Thymus (tissue), 11 donors: ENCODE data around the gene ABCC2. TPM values are rescaled to one million over a fixed set of nuclear protein-coding genes. Genes with fewer than 3 reads are reported as not detected.
"Not testable (repeated sequence)": the region's sequence is repeated elsewhere in the genome, so short reads cannot be mapped to it uniquely, and the experiment has no call there.

Experiments
- DNase-seq, 9 donors: peaks; one replicate each; pipeline ENCODE4 v3.0.0-alpha.2; 2013; ENCODE audit warnings: low spot score in 9 of 9, low read depth in 6 of 9, missing footprints in 1 of 9
- H3K27ac ChIP-seq, 2 donors: one replicate each; pipeline ENCODE4 v1.5.1; 2013; ENCODE audit warnings: control low read depth in 1 of 2, low read depth in 1 of 2, low read length in 1 of 2, mild to moderate bottlenecking in 1 of 2, moderate library complexity in 1 of 2
- H3K27me3 ChIP-seq, 2 donors: one replicate each; pipeline ENCODE4 v1.5.1; 2013; ENCODE audit warnings: low read length in 1 of 2; ENCODE audit not compliant: control insufficient read depth in 2 of 2, insufficient read depth in 1 of 2
- H3K36me3 ChIP-seq, 2 donors: one replicate each; pipeline ENCODE4 v1.5.1; 2013; ENCODE audit warnings: low read length in 1 of 2, mild to moderate bottlenecking in 1 of 2, moderate library complexity in 1 of 2; ENCODE audit not compliant: control insufficient read depth in 2 of 2, insufficient read depth in 2 of 2
- H3K4me1 ChIP-seq, 2 donors: one replicate each; pipeline ENCODE4 v1.5.1; 2013; ENCODE audit warnings: low read length in 2 of 2; ENCODE audit not compliant: control insufficient read depth in 2 of 2, insufficient read depth in 2 of 2
- H3K4me3 ChIP-seq, 2 donors: one replicate each; pipeline ENCODE4 v1.5.1; 2013; ENCODE audit warnings: low read length in 2 of 2, control low read depth in 1 of 2, mild to moderate bottlenecking in 1 of 2
- H3K9me3 ChIP-seq, 2 donors: one replicate each; pipeline ENCODE4 v1.5.1; 2013; ENCODE audit warnings: low read length in 1 of 2, mild to moderate bottlenecking in 1 of 2; ENCODE audit not compliant: control insufficient read depth in 2 of 2, insufficient read depth in 1 of 2
- WGBS: extraction: QIAGEN DNeasy Blood & Tissue Kit; methylation state at CpG from one replicate; pipeline ENCODE4 v1.1.7; 2013; 5-methylcytosine and 5-hydroxymethylcytosine counted together
- polyA plus RNA-seq: library from polyadenylated mRNA; stranded (reverse); fragments of 200-250 nt; gene quantifications from one replicate; pipeline ENCODE4 v1.2.3, GENCODE V29; 2013
- total RNA-seq: library from RNA; stranded (reverse); fragments of 120-200 nt; gene quantifications from one replicate; pipeline ENCODE4 v1.2.4, GENCODE V29; 2013
- donor health status: healthy.

ABCC2 gene
- total and polyA plus RNA-seq, 2 donors = 1.1 to 1.9 TPM

DNA sequence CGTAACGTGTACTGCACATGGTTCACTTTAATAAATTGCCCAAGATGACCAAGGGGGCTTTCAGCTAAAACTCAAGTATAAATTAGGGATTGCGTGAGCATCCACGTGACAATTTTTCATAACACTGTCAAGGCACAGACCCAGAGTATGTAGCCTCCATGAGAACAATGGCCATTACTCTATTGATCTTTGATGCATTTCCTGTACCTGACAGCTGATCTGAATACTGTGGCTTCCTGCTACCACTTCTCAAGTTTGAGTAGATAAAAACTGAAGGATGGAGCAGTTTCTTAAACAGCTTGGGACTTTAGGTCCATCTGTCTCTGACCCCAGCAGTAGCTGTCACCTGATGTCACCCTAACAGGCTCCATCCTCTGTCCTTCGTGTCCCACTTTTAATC is 98.9 kb downstream of the ABCC2 start:
- DNase-seq = no peak
- H3K9me3 ChIP-seq = no peaks in the 10 kb centered on the region
- H3K27ac ChIP-seq = no peak overlapping the region
- H3K36me3 ChIP-seq = peaks cover 89 to 96% of the 10 kb centered on the region in 2 donors
- H3K4me3 ChIP-seq = no peak overlapping the region
- 94% methylated on average over 5 of the region's 5 CpGs for WGBS
- peaks cover 0 to 11% of the 10 kb centered on the region in 2 donors for H3K4me1 ChIP-seq
- H3K27me3 ChIP-seq = no peaks in the 10 kb centered on the region

DNA sequence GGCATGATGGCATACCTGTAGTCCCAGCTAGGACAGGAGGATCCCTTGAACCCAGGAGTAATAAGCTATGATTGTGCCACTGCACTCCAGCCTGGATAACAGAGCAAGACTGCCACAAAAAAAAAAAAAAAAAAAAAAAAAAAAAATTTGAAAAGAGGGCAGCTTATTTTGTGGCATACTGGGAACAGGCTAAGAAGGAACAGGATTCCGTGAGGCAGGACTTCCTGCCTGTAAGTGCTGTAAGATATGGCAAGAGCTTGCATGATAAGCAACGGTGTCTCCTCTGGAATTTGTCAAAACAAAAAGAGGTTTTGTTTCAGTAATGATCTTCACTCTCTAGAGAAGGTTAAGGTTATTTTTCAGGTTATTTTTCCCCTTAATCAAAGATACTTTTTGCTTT is 101.1 kb downstream of the ABCC2 start:
- H3K36me3 ChIP-seq = peaks cover 77 to 95% of the 10 kb centered on the region in 2 donors
- H3K9me3 ChIP-seq = no peaks in the 10 kb centered on the region
- peaks cover 0 to 2% of the 10 kb centered on the region in 2 donors for H3K4me1 ChIP-seq
- H3K27ac ChIP-seq = no peak overlapping the region
- no peaks in the 10 kb centered on the region for H3K27me3 ChIP-seq
- DNase-seq = no peak
- H3K4me3 ChIP-seq = no peak overlapping the region
- 97% methylated on average over 2 of the region's 2 CpGs for WGBS

DNA sequence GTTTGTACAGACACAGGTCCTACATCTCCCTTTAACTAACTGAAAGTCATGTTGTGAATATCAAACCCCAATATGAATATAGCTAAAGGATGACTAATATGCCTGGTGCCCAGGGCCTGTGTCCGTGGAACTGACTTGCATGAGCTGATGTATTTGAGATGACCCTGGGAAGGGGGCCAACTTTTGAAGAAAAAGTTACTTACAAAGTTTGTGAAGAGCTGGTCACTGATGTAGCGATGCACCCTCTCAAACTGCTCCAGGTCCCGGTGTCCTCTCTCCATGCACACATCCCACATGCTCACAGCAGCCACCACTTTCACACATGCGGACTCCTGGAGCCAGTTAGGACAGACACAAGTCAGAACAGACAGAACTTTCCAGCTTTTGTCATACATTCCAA is 106.2 kb downstream of the ABCC2 start:
- no peak overlapping the region for H3K27ac ChIP-seq
- H3K4me3 ChIP-seq = no peak overlapping the region
- no peak for DNase-seq
- peaks cover 45 to 77% of the 10 kb centered on the region in 2 donors for H3K36me3 ChIP-seq
- no peaks in the 10 kb centered on the region for H3K9me3 ChIP-seq
- WGBS = 97% methylated on average over 4 of the region's 4 CpGs
- no peaks in the 10 kb centered on the region for H3K4me1 ChIP-seq
- no peaks in the 10 kb centered on the region for H3K27me3 ChIP-seq

DNA sequence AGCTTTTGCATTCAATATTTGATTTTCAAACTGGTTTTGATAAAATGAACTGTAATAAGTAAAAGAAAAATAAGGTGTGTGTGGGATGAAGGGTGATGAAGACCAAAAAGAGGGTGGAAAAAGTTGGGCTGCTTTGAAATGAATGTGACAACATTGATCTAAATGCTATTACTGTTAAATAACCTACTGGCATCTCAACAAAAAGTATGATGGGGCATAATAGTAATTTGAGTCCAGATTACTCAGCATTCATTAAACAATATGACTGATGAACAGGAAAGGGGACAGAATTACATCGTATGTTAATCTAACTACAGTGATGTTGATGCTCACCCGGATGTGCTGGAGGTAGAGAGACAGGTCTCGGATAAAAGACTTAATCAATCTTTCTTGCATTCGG is 112.2 kb downstream of the ABCC2 start:
- Histone ChIP-seq H3K4me1 (no peaks in the 10 kb centered on the region), H3K4me3 (no peak overlapping the region), H3K36me3 (peaks cover 53 to 78% of the 10 kb centered on the region in 2 donors), H3K27ac (no peak overlapping the region), H3K27me3 (no peaks in the 10 kb centered on the region), H3K9me3 (no peaks in the 10 kb centered on the region)
- DNase-seq = no peak
- 98% methylated on average over 4 of the region's 4 CpGs for WGBS

DNA sequence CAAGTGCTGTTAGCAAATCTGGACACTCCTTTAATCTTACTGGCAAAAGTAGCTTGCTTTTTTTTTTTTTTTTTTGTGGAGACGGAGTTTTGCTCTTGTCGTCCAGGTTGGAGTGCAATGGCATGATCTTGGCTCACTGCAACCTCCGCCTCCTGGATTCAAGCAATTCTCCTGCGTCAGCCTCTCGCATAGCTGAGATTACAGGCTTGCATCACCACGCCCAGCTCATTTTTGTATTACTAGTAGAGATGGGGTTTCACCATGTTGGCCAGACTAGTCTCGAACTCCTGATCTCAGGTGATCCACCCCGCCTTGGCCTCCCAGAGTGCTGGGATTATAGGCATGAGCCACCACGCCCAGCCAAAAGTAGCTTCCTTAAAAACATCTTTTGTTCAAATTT is 112.6 kb downstream of the ABCC2 start:
- H3K27ac ChIP-seq, H3K27me3 ChIP-seq, H3K4me3 ChIP-seq, DNase-seq, H3K9me3 ChIP-seq, H3K4me1 ChIP-seq: not testable (repeated sequence)
- 97% methylated on average over 9 of the region's 9 CpGs for WGBS
- peaks cover 55 to 78% of the 10 kb centered on the region in 2 donors for H3K36me3 ChIP-seq

DNA sequence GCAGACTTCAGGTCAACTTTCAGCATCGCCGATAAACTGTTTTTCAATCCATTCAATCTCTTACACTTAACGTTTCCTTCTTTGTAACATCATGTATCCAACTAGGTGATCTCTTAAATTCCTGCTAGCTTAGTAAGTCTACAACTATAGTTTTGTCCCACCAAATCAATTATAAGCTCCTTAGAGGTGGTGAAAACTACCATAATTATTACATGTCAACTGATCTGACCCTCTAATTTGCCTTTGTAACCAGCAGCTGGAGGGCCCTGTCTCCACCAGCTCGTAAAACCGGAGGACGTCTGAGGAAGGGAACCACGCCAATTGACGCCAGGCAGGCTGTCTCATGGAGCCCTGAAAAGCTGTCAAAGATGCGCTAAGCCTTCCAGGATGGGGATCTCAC is 113.4 kb downstream of the ABCC2 start:
- 99% methylated on average over 9 of the region's 9 CpGs for WGBS
- peaks cover 53 to 79% of the 10 kb centered on the region in 2 donors for H3K36me3 ChIP-seq
- H3K27ac ChIP-seq = no peak overlapping the region
- DNase-seq = no peak
- no peaks in the 10 kb centered on the region for H3K4me1 ChIP-seq
- no peaks in the 10 kb centered on the region for H3K9me3 ChIP-seq
- no peak overlapping the region for H3K4me3 ChIP-seq
- H3K27me3 ChIP-seq = no peaks in the 10 kb centered on the region

Other genes with a start within 250 kb of the ABCC2 start
- gene NKX2-3, start 249.7 kb upstream of the ABCC2 start, total RNA-seq = 0.05 TPM
- 0.09 TPM for gene NKX2-3, start 249.7 kb upstream of the ABCC2 start, polyA plus RNA-seq
- 18.8 TPM for gene SLC25A28, start 162.2 kb upstream of the ABCC2 start, total RNA-seq
- 173 TPM for gene SLC25A28, start 162.2 kb upstream of the ABCC2 start, polyA plus RNA-seq
- gene ENTPD7, start 123.1 kb upstream of the ABCC2 start, total RNA-seq = 4.9 TPM
- 1.4 TPM for gene ENTPD7, start 123.1 kb upstream of the ABCC2 start, polyA plus RNA-seq
- gene COX15, start 50.5 kb upstream of the ABCC2 start, total RNA-seq = 23.7 TPM
- 17.5 TPM for gene COX15, start 50.5 kb upstream of the ABCC2 start, polyA plus RNA-seq
- 31.8 TPM for gene CUTC, start 50.4 kb upstream of the ABCC2 start, total RNA-seq
- gene CUTC, start 50.4 kb upstream of the ABCC2 start, polyA plus RNA-seq = 41.2 TPM
- gene DNMBP, start 227.3 kb downstream of the ABCC2 start, total RNA-seq = 11.9 TPM
- 10.0 TPM for gene DNMBP, start 227.3 kb downstream of the ABCC2 start, polyA plus RNA-seq